C4-2B (cell line): ENCODE measurements around the gene WDR37.

Experiments
- H3K27ac ChIP-seq: fragments of 450-650 bp; 2 replicates; pipeline ENCODE4 v1.5.1; 2017
- ZFX ChIP-seq: fragments of 450-650 bp; IDR thresholded peaks from 2 replicates; pipeline ENCODE4 v1.6.1; 2017
- TF ChIP-seq, protein P1 (sequence below): fragments of 450-650 bp; conservative IDR thresholded peaks from 2 replicates; pipeline ENCODE4 v1.5.1; 2017; ENCODE audit warnings: mild to moderate bottlenecking

Gene WDR37

DNA sequence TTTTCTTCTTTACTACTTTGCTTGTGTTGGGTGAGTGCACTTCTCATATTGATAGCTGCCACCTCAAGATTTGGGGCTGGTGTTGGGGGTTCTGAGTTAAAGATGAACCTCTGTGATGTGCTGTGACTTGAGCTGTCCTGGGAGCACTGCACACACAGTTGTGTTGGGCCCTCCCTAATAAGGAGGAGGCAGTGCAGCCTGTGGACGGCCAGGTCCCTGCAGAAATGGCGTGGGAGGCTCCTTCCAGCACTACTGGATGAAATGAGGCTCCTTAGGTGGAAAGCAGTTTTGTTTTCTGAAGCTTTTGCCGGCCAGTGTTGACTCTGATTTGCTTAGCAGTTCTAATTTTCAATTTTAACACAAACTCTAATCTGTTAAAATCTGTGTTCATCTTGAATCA is 44.0 kb downstream of the WDR37 start:
- TF ChIP-seq, protein P1, sequence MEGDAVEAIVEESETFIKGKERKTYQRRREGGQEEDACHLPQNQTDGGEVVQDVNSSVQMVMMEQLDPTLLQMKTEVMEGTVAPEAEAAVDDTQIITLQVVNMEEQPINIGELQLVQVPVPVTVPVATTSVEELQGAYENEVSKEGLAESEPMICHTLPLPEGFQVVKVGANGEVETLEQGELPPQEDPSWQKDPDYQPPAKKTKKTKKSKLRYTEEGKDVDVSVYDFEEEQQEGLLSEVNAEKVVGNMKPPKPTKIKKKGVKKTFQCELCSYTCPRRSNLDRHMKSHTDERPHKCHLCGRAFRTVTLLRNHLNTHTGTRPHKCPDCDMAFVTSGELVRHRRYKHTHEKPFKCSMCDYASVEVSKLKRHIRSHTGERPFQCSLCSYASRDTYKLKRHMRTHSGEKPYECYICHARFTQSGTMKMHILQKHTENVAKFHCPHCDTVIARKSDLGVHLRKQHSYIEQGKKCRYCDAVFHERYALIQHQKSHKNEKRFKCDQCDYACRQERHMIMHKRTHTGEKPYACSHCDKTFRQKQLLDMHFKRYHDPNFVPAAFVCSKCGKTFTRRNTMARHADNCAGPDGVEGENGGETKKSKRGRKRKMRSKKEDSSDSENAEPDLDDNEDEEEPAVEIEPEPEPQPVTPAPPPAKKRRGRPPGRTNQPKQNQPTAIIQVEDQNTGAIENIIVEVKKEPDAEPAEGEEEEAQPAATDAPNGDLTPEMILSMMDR, result no peak
- TF ChIP-seq ZFX, result no peak
- H3K27ac ChIP-seq, result no peak overlapping the region

DNA sequence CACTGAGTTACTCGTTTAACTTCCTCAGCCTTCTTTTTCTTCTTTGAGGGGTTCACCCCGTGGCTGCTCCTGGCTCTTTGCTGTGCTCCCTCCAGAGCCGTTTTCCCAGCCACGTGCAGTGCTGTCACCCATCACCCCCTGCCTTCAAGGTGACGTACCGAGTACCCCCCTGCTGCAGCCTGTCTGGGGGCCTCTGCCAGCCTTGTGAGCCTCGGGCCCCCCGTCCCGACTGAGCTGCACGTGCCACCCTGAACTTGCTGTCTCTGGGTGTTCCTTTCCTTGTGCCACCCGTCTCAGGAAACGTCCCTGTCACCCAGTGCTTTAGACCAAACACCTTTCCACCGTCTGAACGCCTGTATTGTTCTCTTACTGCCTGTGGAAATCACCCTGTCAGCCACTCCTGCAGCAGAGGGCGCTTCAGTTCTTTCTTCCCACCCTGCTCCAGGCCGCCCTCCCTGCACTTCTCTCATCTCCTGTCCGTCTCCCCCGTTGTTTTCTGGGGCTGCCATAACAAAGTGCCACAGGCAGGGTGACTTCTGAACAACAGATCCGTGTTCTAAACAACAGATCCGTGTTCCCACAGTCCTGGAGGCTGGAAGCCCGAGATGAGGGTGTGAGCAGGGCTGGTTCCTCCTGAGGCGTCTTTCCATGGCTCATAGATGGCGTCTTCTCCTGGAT is 44.6 kb downstream of the WDR37 start:
- TF ChIP-seq, protein P1, result no peak
- no peak for TF ChIP-seq ZFX
- no peak overlapping the region for H3K27ac ChIP-seq

DNA sequence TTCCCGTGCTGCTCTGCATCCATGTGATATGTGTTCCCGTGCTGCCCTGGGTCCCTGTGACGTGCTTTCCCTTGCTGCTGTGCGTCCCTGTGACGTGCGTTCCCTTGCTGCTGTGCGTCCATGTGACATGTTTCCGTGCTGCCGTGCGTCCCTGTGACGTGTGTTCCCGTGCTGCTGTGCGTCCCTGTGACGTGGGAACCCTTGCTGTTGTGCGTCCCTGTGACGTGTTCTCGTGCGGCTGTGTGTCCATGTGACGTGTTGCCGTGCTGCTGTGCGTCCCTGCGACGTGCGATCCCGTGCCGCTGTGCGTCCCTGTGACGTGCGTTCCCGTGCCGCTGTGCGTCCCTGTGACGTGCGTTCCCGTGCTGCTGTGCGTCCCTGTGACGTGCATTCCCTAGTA is 45.8 kb downstream of the WDR37 start:
- no peak for TF ChIP-seq ZFX
- TF ChIP-seq, protein P1, result no peak
- H3K27ac ChIP-seq, result no peak overlapping the region

DNA sequence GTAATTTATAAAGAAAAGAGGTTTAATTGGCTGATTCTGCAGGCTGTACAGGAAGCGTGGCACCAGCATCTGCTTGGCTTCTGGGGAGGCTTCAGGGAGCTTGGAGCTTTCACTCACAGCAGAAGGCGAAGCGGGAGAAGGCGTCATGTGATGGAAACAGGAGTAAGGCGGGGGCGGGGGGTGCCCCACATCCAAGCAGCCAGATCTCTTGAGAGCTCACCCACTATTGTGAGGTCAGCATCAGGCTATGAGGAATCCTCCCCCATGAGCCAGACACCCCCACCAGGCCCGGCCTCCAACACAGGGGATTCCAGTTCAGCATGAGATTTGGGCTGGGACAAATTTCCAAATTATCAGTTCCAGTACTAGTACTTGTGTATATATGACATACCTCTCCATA is 46.2 kb downstream of the WDR37 start:
- H3K27ac ChIP-seq, result no peak overlapping the region
- TF ChIP-seq, protein P1, result no peak
- TF ChIP-seq ZFX, result no peak

DNA sequence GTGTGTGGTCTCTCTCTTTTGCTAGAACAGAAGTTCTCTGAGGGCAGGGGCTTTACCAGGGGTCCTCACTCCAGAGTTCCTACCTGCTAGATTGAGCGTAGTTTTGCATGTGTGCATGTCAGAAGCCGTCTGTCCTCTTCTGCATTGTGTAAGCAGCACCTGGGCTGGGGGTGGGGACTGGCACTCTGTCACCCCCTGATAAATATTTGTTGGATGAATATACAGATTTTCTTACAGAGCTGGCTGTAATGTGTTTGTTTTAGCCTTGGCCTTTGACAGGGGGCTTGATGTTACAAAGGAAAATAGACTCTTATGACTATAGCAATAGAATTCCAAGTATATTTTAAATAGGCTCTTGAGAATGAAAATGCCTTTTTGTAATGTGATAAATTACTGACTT is 46.6 kb downstream of the WDR37 start:
- TF ChIP-seq, protein P1, result no peak
- no peak for TF ChIP-seq ZFX
- no peak overlapping the region for H3K27ac ChIP-seq

DNA sequence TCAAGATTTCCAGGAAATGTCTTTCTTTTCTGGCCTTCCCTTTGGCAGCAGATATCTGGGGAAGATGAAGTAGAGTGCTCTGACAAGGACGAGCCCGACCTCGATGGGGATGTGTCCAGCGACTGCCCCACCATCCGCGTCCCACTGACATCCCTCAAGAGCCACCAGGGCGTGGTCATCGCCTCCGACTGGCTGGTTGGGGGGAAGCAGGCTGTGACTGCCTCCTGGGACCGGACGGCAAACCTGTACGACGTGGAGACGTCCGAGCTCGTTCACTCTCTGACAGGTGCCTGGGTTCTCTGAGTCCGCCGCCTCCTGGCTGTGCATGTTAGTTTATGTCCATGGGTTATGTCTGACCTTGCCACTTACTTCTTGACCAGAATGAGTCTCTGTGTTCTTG is 47.4 kb downstream of the WDR37 start:
- TF ChIP-seq, protein P1, result no peak
- no peak for TF ChIP-seq ZFX
- no peak overlapping the region for H3K27ac ChIP-seq

DNA sequence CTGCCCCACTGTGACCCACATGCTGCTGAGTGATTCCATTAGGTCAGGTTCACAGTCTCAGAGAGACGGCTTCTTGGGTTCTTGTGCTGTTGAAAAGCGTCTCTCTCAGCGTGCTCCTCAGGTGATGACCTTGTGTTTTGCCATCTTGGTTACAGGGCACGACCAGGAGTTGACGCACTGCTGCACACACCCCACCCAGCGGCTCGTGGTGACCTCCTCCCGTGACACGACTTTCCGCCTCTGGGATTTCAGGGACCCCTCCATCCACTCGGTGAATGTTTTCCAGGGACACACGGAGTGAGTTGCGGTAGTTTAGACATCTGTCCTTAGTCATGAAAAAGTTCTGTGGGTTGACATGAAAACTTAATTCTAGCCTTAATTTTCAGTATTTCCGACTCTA is 48.8 kb downstream of the WDR37 start:
- no peak overlapping the region for H3K27ac ChIP-seq
- no peak for TF ChIP-seq ZFX
- TF ChIP-seq, protein P1, result no peak
